CD4-positive, alpha-beta T cell (primary cell): ENCODE results near the gene GART. TPM values are rescaled to one million over a fixed set of nuclear protein-coding genes. Genes with fewer than 3 reads are reported as not detected.
"Not testable (repeated sequence)": the region's sequence is repeated elsewhere in the genome, so short reads cannot be mapped to it uniquely, and the experiment has no call there.

Experiments used
- ATAC-seq: fragments of 200-7000 bp; cut with Tn5 transposase; one replicate; pipeline ENCODE4 v1.10.0; 2022; ENCODE audit warnings: mild to moderate bottlenecking; ENCODE audit not compliant: poor library complexity
- CTCF ChIA-PET: fragments of 350-600 bp; sonication (Branson Sonifier 250); formaldehyde crosslinking; loops from one replicate; lab custom pipeline; 2021; ENCODE audit warnings: antibody characterized with exemption, inconsistent platforms; lab: Charles Lee
- POLR2A ChIA-PET: fragments of 350-600 bp; sonication (Branson Sonifier 250); formaldehyde crosslinking; loops from one replicate; lab custom pipeline; 2021; ENCODE audit warnings: antibody characterized with exemption, inconsistent platforms; lab: Charles Lee
- DNase-seq, 14 experiments: peaks; one replicate each; pipeline ENCODE4 v3.0.0-alpha.2; 2013 to 2020; ENCODE audit warnings: mixed read lengths in 2 of 14
- H3K27ac ChIP-seq, 2 donors: one replicate each; pipeline versions ENCODE4 v1.5.1 to v1.7.0; 2013; ENCODE audit warnings: low read length in 2 of 2, low read depth in 1 of 2, mild to moderate bottlenecking in 1 of 2
- H3K27me3 ChIP-seq, 2 experiments: 1 replicate in 1 of 2; 2 replicates in 1 of 2; pipeline versions ENCODE4 v1.6.1 to v1.7.0; 2013; ENCODE audit warnings: low read length in 2 of 2, control low read depth in 1 of 2, mild to moderate bottlenecking in 1 of 2, moderate library complexity in 1 of 2; ENCODE audit not compliant: insufficient read depth in 2 of 2, control insufficient read depth in 1 of 2
- H3K36me3 ChIP-seq: one replicate; pipeline ENCODE4 v1.6.1; 2013; ENCODE audit warnings: low read length, control low read depth; ENCODE audit not compliant: insufficient read depth
- H3K4me1 ChIP-seq: one replicate; pipeline ENCODE4 v1.6.1; 2013; ENCODE audit warnings: low read length, control low read depth; ENCODE audit not compliant: insufficient read depth
- H3K4me3 ChIP-seq: one replicate; pipeline ENCODE4 v1.5.1; 2013; ENCODE audit warnings: mild to moderate bottlenecking, low read length, moderate library complexity
- H3K9me3 ChIP-seq, 2 experiments: 1 replicate in 1 of 2; 2 replicates in 1 of 2; pipeline versions ENCODE4 v1.6.1 to v1.7.0; 2013; ENCODE audit warnings: low read length in 2 of 2, mild to moderate bottlenecking in 2 of 2, control low read depth in 1 of 2, moderate library complexity in 1 of 2; ENCODE audit not compliant: control insufficient read depth in 1 of 2, insufficient read depth in 1 of 2
- H3K27ac Mint-ChIP-seq: one replicate; pipeline ENCODE4 v1.8.0; 2020; ENCODE audit warnings: mixed read lengths
- H3K27me3 Mint-ChIP-seq: one replicate; pipeline ENCODE4 v1.8.0; 2021; ENCODE audit warnings: mixed read lengths
- H3K36me3 Mint-ChIP-seq: one replicate; pipeline ENCODE4 v1.8.0; 2021; ENCODE audit warnings: low read depth, mixed read lengths
- H3K4me1 Mint-ChIP-seq: one replicate; pipeline ENCODE4 v1.8.0; 2021; ENCODE audit warnings: low read depth, mixed read lengths
- H3K4me3 Mint-ChIP-seq: one replicate; pipeline ENCODE4 v1.8.0; 2020; ENCODE audit warnings: mild to moderate bottlenecking, mixed read lengths
- H3K9me3 Mint-ChIP-seq: one replicate; pipeline ENCODE4 v1.8.0; 2020; ENCODE audit warnings: mixed read lengths
- intact Hi-C, 2 experiments: fragments of 100-400 bp; cut with DNase I in 1 of 2; cut with micrococcal nuclease in 1 of 2; formaldehyde crosslinking; loops; one replicate each; pipeline versions ENCODE4 v1.15.1 to v1.9.0; 2023 to 2025; cut with DNase I, micrococcal nuclease
- total RNA-seq, 174 experiments: library from RNA in 2 of 174; stranded (reverse) in 2 of 174; gene quantifications; one replicate each; pipeline ENCODE4 v1.2.3 and lab custom pipeline; 2021 to 2026
- TF ChIP-seq, protein P1 (sequence below): fragments of 200-600 bp; IDR thresholded peaks from one replicate; pipeline ENCODE4 v1.8.0; 2022; ENCODE audit warnings: antibody characterized with exemption, mild to moderate bottlenecking

The GART gene
- total RNA-seq, 2 experiments from 2014 or later, result 21.8 to 25.5 TPM

DNA sequence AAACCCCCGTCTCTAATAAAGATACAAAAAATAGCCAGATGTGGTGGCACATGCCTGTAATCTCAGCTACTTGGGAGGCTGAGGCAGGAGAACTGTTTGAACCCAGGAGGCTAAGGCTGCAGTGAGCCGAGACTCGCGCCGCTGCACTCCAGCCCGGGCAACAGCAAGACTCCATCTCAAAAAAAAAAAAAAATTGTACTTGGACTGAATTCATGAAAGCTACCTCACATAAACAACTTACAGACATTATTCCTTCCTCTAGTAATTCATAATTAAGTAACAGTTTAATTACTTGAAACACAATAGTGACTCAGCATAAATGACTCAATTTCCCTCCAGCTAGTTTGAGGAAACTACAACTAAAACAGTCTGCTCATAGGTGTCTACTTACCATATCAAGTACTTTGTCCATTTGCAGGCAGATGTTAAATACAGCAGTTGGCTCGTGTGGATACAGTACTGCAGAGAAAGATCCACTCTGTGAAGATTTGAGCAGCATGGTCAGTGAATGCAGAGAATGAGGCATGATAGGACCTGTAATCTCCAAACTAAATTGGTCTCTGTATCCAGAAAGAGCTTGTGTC, 37.1 kb upstream of the GART start:
- Histone ChIP-seq H3K4me3 (no peak overlapping the region), H3K4me1 (no peaks in the 10 kb centered on the region), H3K9me3 (no peaks in the 10 kb centered on the region), H3K36me3 (peaks cover 41% of the 10 kb centered on the region), H3K27ac (no peak overlapping the region), H3K27me3 (no peaks in the 10 kb centered on the region)
- CTCF ChIA-PET, result no interaction called here
- intact Hi-C loops, result no loop called here
- Mint-ChIP-seq H3K9me3 (no peaks in the 10 kb centered on the region), H3K27me3 (no peaks in the 10 kb centered on the region), H3K27ac (peak overlapping the region; percentile 24), H3K4me3 (no peak overlapping the region), H3K36me3 (peaks cover 34% of the 10 kb centered on the region), H3K4me1 (no peaks in the 10 kb centered on the region)
- ATAC-seq (no peak), DNase-seq (no peak)
- TF ChIP-seq, protein P1, sequence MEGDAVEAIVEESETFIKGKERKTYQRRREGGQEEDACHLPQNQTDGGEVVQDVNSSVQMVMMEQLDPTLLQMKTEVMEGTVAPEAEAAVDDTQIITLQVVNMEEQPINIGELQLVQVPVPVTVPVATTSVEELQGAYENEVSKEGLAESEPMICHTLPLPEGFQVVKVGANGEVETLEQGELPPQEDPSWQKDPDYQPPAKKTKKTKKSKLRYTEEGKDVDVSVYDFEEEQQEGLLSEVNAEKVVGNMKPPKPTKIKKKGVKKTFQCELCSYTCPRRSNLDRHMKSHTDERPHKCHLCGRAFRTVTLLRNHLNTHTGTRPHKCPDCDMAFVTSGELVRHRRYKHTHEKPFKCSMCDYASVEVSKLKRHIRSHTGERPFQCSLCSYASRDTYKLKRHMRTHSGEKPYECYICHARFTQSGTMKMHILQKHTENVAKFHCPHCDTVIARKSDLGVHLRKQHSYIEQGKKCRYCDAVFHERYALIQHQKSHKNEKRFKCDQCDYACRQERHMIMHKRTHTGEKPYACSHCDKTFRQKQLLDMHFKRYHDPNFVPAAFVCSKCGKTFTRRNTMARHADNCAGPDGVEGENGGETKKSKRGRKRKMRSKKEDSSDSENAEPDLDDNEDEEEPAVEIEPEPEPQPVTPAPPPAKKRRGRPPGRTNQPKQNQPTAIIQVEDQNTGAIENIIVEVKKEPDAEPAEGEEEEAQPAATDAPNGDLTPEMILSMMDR, result no peak
- POLR2A ChIA-PET, result interaction anchor here (1.6 kb wide), 1 partner anchor 9 kb away, joined by 9 read pairs; the partner anchor contains the start of gene DONSON

DNA sequence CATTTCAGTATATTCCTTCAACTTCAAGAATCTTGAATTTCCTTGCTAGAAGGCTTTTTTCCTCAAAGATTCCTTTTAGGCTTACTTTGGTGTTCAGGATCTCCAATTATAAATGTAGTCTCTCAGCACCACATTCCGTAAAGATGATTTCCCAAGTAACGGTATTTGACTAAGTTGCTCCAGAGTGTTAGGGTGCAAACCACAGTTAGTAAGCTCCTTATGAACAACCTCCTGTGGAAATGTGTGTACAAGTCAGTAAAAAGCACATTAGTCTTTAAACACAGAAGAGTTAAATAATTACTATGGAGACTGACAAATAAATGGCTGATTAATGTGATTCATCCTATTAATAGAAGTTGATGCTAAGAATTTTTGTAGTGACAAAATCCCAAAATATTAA, 36.3 kb upstream of the GART start:
- peaks cover 40% of the 10 kb centered on the region for H3K36me3 Mint-ChIP-seq
- no peak overlapping the region for H3K4me3 ChIP-seq
- CTCF ChIA-PET, result no interaction called here
- no peaks in the 10 kb centered on the region for H3K4me1 Mint-ChIP-seq
- H3K27ac Mint-ChIP-seq, result peak overlapping the region; percentile 24
- intact Hi-C loops, result no loop called here
- H3K9me3 Mint-ChIP-seq, result no peaks in the 10 kb centered on the region
- TF ChIP-seq, protein P1, result no peak
- H3K27ac ChIP-seq, result no peak overlapping the region
- ATAC-seq (no peak), DNase-seq (no peak)
- no peaks in the 10 kb centered on the region for H3K9me3 ChIP-seq
- POLR2A ChIA-PET, result interaction anchor here (1.6 kb wide), 1 partner anchor 10 kb away, joined by 9 read pairs; the partner anchor contains the start of gene DONSON
- H3K36me3 ChIP-seq, result peaks cover 49% of the 10 kb centered on the region
- H3K27me3 ChIP-seq, result no peaks in the 10 kb centered on the region
- no peaks in the 10 kb centered on the region for H3K27me3 Mint-ChIP-seq
- H3K4me3 Mint-ChIP-seq, result no peak overlapping the region
- no peaks in the 10 kb centered on the region for H3K4me1 ChIP-seq

DNA sequence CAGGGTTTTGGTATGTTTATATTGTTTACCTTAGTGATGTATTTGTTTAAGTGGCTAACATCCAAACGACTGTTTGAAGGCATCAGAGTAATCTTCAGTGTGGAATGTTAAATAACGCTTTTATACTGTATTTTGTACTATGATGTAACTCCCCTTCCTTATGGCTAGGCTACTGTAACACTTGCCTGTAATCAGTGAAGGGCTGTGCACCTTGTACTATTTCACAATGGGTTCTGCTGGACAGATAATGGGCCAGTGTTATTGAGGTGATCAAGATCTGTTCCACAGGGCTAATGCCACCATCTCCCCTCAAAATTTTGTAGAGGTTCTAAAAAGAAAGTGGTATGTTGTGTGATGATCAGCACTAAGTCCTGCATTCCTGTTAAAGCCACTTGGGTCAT, 34.8 kb upstream of the GART start:
- H3K9me3 ChIP-seq, H3K4me3 Mint-ChIP-seq, H3K4me1 Mint-ChIP-seq, intact Hi-C loops, CTCF ChIA-PET, H3K4me3 ChIP-seq, H3K9me3 Mint-ChIP-seq, ATAC-seq, H3K27ac ChIP-seq, DNase-seq, H3K27me3 ChIP-seq, H3K27me3 Mint-ChIP-seq, H3K4me1 ChIP-seq: not testable (repeated sequence)
- H3K36me3 ChIP-seq, result peaks cover 62% of the 10 kb centered on the region
- peak overlapping the region; percentile 31 for H3K27ac Mint-ChIP-seq
- H3K36me3 Mint-ChIP-seq, result peaks cover 55% of the 10 kb centered on the region
- POLR2A ChIA-PET, result interaction anchor here (0.9 kb wide), 1 partner anchor 33 kb away, joined by 3 read pairs; the partner anchor contains the start of gene SON
